HCT116 (cell line): ENCODE data around the gene PLSCR5.

Source experiments
- CTCF ChIP-seq, 3 experiments: fragments of 200-600 bp in 1 of 3; sonication (generic) in 1 of 3; IDR thresholded peaks in 2 of 3; conservative IDR thresholded peaks in 1 of 3; 2 replicates each; pipeline ENCODE4 v1.5.1; 2012 to 2017; ENCODE audit warnings: low read depth in 2 of 3, low read length in 2 of 3, antibody characterized with exemption in 1 of 3, borderline replicate concordance in 1 of 3, control low read depth in 1 of 3, mild to moderate bottlenecking in 1 of 3, mixed read lengths in 1 of 3, mixed run types in 1 of 3, moderate library complexity in 1 of 3; ENCODE audit not compliant: insufficient read depth in 1 of 3
- EZH2phosphoT487 ChIP-seq: fragments of 200-600 bp; IDR thresholded peaks from 2 replicates; pipeline ENCODE4 v1.6.1; 2018; ENCODE audit warnings: antibody characterized with exemption, borderline replicate concordance
- JUND ChIP-seq: IDR thresholded peaks from 2 replicates; pipeline ENCODE4 v1.6.1; 2012
- POLR2A ChIP-seq: IDR thresholded peaks from 2 replicates; pipeline ENCODE4 v1.7.0; 2011; ENCODE audit warnings: borderline replicate concordance; ENCODE audit not compliant: insufficient read depth, insufficient read length; ENCODE audit errors: extremely low read depth
- POLR2AphosphoS5 ChIP-seq: IDR thresholded peaks from 2 replicates; pipeline ENCODE4 v1.6.1; 2011; ENCODE audit warnings: mild to moderate bottlenecking, low read depth, low read length, moderate library complexity
- RAD21 ChIP-seq: IDR thresholded peaks from 2 replicates; pipeline ENCODE4 v1.6.1; 2012; ENCODE audit warnings: low read depth, mild to moderate bottlenecking
- TCF7L2 ChIP-seq: IDR thresholded peaks from 2 replicates; pipeline ENCODE4 v1.7.0; 2011; ENCODE audit warnings: borderline replicate concordance, inconsistent platforms; ENCODE audit not compliant: insufficient read depth, insufficient read length; ENCODE audit errors: extremely low read depth
- TF ChIP-seq, protein P1 (sequence below): IDR thresholded peaks from 2 replicates; pipeline ENCODE4 v1.6.1; 2012

GRCh38 chr3:146637871-146638270, 32.7 kb upstream of the PLSCR5 start:
- TF ChIP-seq CTCF (IDR thresholded peaks at IDR 0.05 in 2 of 3, conservative IDR thresholded peaks at IDR 0.05 in 1 of 3; ENCODE audit: borderline replicate concordance in 1 of 3, insufficient read depth in 1 of 3, low read depth in 2 of 3, low read length in 2 of 3) (no peak), JUND (no peak), RAD21 (no peak), TCF7L2 (no peak), POLR2AphosphoS5 (no peak), POLR2A (no peak), EZH2phosphoT487 (no peak)
- TF ChIP-seq, protein P1, sequence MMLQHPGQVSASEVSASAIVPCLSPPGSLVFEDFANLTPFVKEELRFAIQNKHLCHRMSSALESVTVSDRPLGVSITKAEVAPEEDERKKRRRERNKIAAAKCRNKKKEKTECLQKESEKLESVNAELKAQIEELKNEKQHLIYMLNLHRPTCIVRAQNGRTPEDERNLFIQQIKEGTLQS, result no peak
